ENCODE results near the gene DTD1. TPM values are rescaled to one million over a fixed set of nuclear protein-coding genes. Genes with fewer than 3 reads are reported as not detected.
"Not testable (repeated sequence)": the region's sequence is repeated elsewhere in the genome, so short reads cannot be mapped to it uniquely, and the experiment has no call there.

The DTD1 gene
- total RNA-seq, 1 donor from 2014 or later: 29.8 TPM

- TF ChIP-seq CTCF (conservative IDR thresholded peaks at IDR 0.05): no peak
- H3K4me3 Mint-ChIP-seq: no peak overlapping the region
- H3K27me3 Mint-ChIP-seq: no peaks in the 10 kb centered on the region
- no peaks in the 10 kb centered on the region for H3K36me3 Mint-ChIP-seq
- peaks cover 5% of the 10 kb centered on the region for H3K4me1 Mint-ChIP-seq (ENCODE audit: unreplicated experiment)
- no peaks in the 10 kb centered on the region for H3K9me3 Mint-ChIP-seq
- no peak for DNase-seq (ENCODE audit: extremely low spot score, unreplicated experiment)
- H3K27ac Mint-ChIP-seq: no peak overlapping the region
These were observed 187.8 kb downstream of the DTD1 start for GRCh38 chr20:18775633-18776032.

- Mint-ChIP-seq H3K4me1 (ENCODE audit: unreplicated experiment) (peaks cover 5% of the 10 kb centered on the region), H3K4me3 (no peak overlapping the region), H3K27ac (no peak overlapping the region), H3K27me3 (no peaks in the 10 kb centered on the region), H3K9me3 (no peaks in the 10 kb centered on the region), H3K36me3 (no peaks in the 10 kb centered on the region)
- DNase-seq (ENCODE audit: extremely low spot score, unreplicated experiment): no peak
- no peak for TF ChIP-seq CTCF (conservative IDR thresholded peaks at IDR 0.05)
These were observed 191.0 kb downstream of the DTD1 start for GRCh38 chr20:18778690-18779392.

GRCh38 chr20:18780385-18781130 lies 192.7 kb downstream of the DTD1 start:
- no peak overlapping the region for H3K4me3 Mint-ChIP-seq
- no peak overlapping the region for H3K27ac Mint-ChIP-seq
- H3K9me3 Mint-ChIP-seq: no peaks in the 10 kb centered on the region
- peaks cover 5% of the 10 kb centered on the region for H3K4me1 Mint-ChIP-seq (ENCODE audit: unreplicated experiment)
- H3K27me3 Mint-ChIP-seq: peaks cover under 1% of the 10 kb centered on the region
- H3K36me3 Mint-ChIP-seq: no peaks in the 10 kb centered on the region
- TF ChIP-seq CTCF (conservative IDR thresholded peaks at IDR 0.05): no peak
- DNase-seq (ENCODE audit: extremely low spot score, unreplicated experiment): no peak

GRCh38 chr20:18781509-18781908 lies 193.7 kb downstream of the DTD1 start:
- Mint-ChIP-seq H3K27ac (no peak overlapping the region), H3K4me1 (ENCODE audit: unreplicated experiment) (peaks cover 5% of the 10 kb centered on the region), H3K36me3 (no peaks in the 10 kb centered on the region), H3K4me3 (no peak overlapping the region), H3K27me3 (peaks cover 3% of the 10 kb centered on the region), H3K9me3 (no peaks in the 10 kb centered on the region)
- no peak for TF ChIP-seq CTCF (conservative IDR thresholded peaks at IDR 0.05)
- no peak for DNase-seq (ENCODE audit: extremely low spot score, unreplicated experiment)

GRCh38 chr20:18783385-18783959 lies 195.6 kb downstream of the DTD1 start:
- Mint-ChIP-seq H3K27me3 (peaks cover 10% of the 10 kb centered on the region), H3K4me3 (no peak overlapping the region), H3K36me3 (no peaks in the 10 kb centered on the region), H3K4me1 (ENCODE audit: unreplicated experiment) (peaks cover 4% of the 10 kb centered on the region), H3K9me3 (no peaks in the 10 kb centered on the region), H3K27ac (no peak overlapping the region)
- TF ChIP-seq CTCF (conservative IDR thresholded peaks at IDR 0.05): no peak
- no peak for DNase-seq (ENCODE audit: extremely low spot score, unreplicated experiment)

- H3K27ac Mint-ChIP-seq; DNase-seq (ENCODE audit: extremely low spot score, unreplicated experiment); H3K9me3 Mint-ChIP-seq; H3K36me3 Mint-ChIP-seq; H3K4me1 Mint-ChIP-seq (ENCODE audit: unreplicated experiment); H3K4me3 Mint-ChIP-seq: not testable (repeated sequence)
- peaks cover 34% of the 10 kb centered on the region for H3K27me3 Mint-ChIP-seq
These were observed 199.2 kb downstream of the DTD1 start for GRCh38 chr20:18787046-18787445.

All from type B pancreatic cell (in vitro differentiated cells).